Panc1 (cell line): ENCODE measurements around the gene TULP1. TPM values are rescaled to one million over a fixed set of nuclear protein-coding genes. Genes with fewer than 3 reads are reported as not detected.

Experiments used
- ATAC-seq: fragments of 200-7000 bp; cut with Tn5 transposase; 2 replicates; pipeline ENCODE4 v1.9.1; 2020; ENCODE audit warnings: mild to moderate bottlenecking, moderate library complexity
- BruUV-seq: library from RNA; stranded (reverse); fragments of 400-500 nt; replicated peaks from 2 replicates; lab custom pipeline; 2021; lab: Mats Ljungman, UMichigan
- CTCF ChIA-PET: fragments of 300-600 bp; sonication (Branson Sonifier 250); formaldehyde crosslinking; loops from one replicate; lab custom pipeline; 2022; ENCODE audit warnings: antibody characterized with exemption; lab: Charles Lee
- POLR2A ChIA-PET: fragments of 300-600 bp; sonication (Branson Sonifier 250); formaldehyde crosslinking; loops from one replicate; lab custom pipeline; 2022; ENCODE audit warnings: antibody characterized with exemption; lab: Charles Lee
- DNase-seq: peaks from one replicate; pipeline ENCODE4 v3.0.0-alpha.2; 2010; ENCODE audit warnings: low read depth, low spot score
- H3K27ac ChIP-seq: 2 replicates; pipeline ENCODE4 v1.5.1; 2011; ENCODE audit warnings: mild to moderate bottlenecking, low read length, inconsistent platforms
- H3K27me3 ChIP-seq: fragments of 200-500 bp; sonication (Bioruptor generic); 2 replicates; pipeline ENCODE4 v1.6.0; 2014; ENCODE audit warnings: low read length, inconsistent platforms; ENCODE audit not compliant: control insufficient read depth, insufficient read depth
- H3K36me3 ChIP-seq: fragments of 200-500 bp; sonication (Bioruptor generic); 2 replicates; pipeline ENCODE4 v1.5.1; 2014; ENCODE audit warnings: inconsistent platforms, mild to moderate bottlenecking, low read length, moderate library complexity; ENCODE audit not compliant: control insufficient read depth, insufficient read depth
- H3K4me1 ChIP-seq: 2 replicates; pipeline ENCODE4 v1.5.1; 2011; ENCODE audit warnings: inconsistent platforms, mild to moderate bottlenecking, low read length, moderate library complexity; ENCODE audit not compliant: control insufficient read depth, insufficient read depth
- H3K4me3 ChIP-seq, 2 experiments: 2 replicates each; pipeline ENCODE4 v1.5.1; 2011 to 2012; ENCODE audit warnings: low read depth in 2 of 2, low read length in 2 of 2, mild to moderate bottlenecking in 2 of 2, inconsistent platforms in 1 of 2, moderate library complexity in 1 of 2
- H3K9me3 ChIP-seq: fragments of 200-500 bp; sonication (Bioruptor generic); 2 replicates; pipeline ENCODE4 v1.5.1; 2014; ENCODE audit warnings: low read depth, mild to moderate bottlenecking, inconsistent platforms, low read length, moderate library complexity; ENCODE audit not compliant: control insufficient read depth, insufficient read depth
- POLR2AphosphoS5 ChIP-seq: IDR thresholded peaks from 2 replicates; pipeline ENCODE4 v1.6.1; 2012; ENCODE audit warnings: mild to moderate bottlenecking, low read depth, low read length, moderate library complexity
- SIN3A ChIP-seq: IDR thresholded peaks from 2 replicates; pipeline ENCODE4 v1.6.1; 2012; ENCODE audit warnings: low read depth, mild to moderate bottlenecking, low read length, moderate library complexity, borderline replicate concordance; ENCODE audit not compliant: insufficient read depth
- TCF7L2 ChIP-seq: IDR thresholded peaks from 2 replicates; pipeline ENCODE4 v1.6.1; 2011; ENCODE audit warnings: mild to moderate bottlenecking, low read depth, low read length, inconsistent platforms
- in situ Hi-C: cut with HindIII; loops from 2 replicates; pipeline ENCODE4 v1.10.0; 2016; ENCODE audit warnings: low sequenced_read_pairs, low pct_unique_long_range_greater_than_20kb
- intact Hi-C: fragments of 100-400 bp; cut with micrococcal nuclease; formaldehyde crosslinking; loops from one replicate; pipeline ENCODE4 v1.10.0; 2022; ENCODE audit not compliant: unreplicated experiment
- total RNA-seq: library from RNA; stranded (reverse); gene quantifications from one replicate; pipeline ENCODE4 v1.2.1, GENCODE V29; 2021; ENCODE audit not compliant: unreplicated experiment
- TF ChIP-seq, protein P1 (sequence below): fragments of 450-650 bp; IDR thresholded peaks from 2 replicates; pipeline ENCODE4 v1.5.1; 2017; ENCODE audit warnings: mild to moderate bottlenecking
- TF ChIP-seq, protein P2 (sequence below), 2 experiments: IDR thresholded peaks; 2 replicates each; pipeline ENCODE4 v1.6.1; 2011 to 2012; ENCODE audit warnings: low read depth in 2 of 2, control low read depth in 1 of 2, low read length in 1 of 2, mild to moderate bottlenecking in 1 of 2, moderate library complexity in 1 of 2; ENCODE audit not compliant: insufficient read depth in 1 of 2

Gene TULP1
- total RNA-seq, 1 experiment from 2014 or later = not detected

DNA sequence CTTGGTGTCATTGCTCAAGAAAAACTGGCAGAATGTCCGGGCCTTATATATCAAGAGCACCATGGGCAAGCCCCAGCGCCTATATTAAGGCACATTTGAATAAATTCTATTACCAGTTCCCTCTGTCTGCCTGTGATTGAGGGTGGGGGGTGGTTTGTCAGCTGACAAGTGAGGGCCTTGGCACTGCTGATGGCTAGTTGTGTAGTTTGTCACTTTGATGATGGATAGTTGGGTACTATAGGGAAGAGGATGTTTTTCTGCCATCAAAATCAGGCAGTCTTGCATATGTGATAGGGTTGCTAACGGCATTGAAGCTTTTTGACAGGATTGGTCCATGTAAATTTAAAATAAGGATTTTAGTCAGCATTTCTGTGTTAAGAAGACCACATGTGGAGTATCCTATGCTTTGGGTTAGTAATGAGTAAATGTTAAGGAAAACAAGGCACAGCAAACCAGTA lies 42.0 kb downstream of the TULP1 start:
- TF ChIP-seq SIN3A = no peak
- peak; percentile 19; the same call in 1 of the 2 replicates for TF ChIP-seq POLR2AphosphoS5
- TF ChIP-seq, protein P1, sequence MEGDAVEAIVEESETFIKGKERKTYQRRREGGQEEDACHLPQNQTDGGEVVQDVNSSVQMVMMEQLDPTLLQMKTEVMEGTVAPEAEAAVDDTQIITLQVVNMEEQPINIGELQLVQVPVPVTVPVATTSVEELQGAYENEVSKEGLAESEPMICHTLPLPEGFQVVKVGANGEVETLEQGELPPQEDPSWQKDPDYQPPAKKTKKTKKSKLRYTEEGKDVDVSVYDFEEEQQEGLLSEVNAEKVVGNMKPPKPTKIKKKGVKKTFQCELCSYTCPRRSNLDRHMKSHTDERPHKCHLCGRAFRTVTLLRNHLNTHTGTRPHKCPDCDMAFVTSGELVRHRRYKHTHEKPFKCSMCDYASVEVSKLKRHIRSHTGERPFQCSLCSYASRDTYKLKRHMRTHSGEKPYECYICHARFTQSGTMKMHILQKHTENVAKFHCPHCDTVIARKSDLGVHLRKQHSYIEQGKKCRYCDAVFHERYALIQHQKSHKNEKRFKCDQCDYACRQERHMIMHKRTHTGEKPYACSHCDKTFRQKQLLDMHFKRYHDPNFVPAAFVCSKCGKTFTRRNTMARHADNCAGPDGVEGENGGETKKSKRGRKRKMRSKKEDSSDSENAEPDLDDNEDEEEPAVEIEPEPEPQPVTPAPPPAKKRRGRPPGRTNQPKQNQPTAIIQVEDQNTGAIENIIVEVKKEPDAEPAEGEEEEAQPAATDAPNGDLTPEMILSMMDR = no peak
- TF ChIP-seq TCF7L2 = no peak
- TF ChIP-seq, protein P2, sequence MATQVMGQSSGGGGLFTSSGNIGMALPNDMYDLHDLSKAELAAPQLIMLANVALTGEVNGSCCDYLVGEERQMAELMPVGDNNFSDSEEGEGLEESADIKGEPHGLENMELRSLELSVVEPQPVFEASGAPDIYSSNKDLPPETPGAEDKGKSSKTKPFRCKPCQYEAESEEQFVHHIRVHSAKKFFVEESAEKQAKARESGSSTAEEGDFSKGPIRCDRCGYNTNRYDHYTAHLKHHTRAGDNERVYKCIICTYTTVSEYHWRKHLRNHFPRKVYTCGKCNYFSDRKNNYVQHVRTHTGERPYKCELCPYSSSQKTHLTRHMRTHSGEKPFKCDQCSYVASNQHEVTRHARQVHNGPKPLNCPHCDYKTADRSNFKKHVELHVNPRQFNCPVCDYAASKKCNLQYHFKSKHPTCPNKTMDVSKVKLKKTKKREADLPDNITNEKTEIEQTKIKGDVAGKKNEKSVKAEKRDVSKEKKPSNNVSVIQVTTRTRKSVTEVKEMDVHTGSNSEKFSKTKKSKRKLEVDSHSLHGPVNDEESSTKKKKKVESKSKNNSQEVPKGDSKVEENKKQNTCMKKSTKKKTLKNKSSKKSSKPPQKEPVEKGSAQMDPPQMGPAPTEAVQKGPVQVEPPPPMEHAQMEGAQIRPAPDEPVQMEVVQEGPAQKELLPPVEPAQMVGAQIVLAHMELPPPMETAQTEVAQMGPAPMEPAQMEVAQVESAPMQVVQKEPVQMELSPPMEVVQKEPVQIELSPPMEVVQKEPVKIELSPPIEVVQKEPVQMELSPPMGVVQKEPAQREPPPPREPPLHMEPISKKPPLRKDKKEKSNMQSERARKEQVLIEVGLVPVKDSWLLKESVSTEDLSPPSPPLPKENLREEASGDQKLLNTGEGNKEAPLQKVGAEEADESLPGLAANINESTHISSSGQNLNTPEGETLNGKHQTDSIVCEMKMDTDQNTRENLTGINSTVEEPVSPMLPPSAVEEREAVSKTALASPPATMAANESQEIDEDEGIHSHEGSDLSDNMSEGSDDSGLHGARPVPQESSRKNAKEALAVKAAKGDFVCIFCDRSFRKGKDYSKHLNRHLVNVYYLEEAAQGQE (IDR thresholded peaks at IDR 0.05; ENCODE audit: insufficient read depth in 1 of 2, low read depth in 2 of 2, low read length in 1 of 2) = no peak
- intact Hi-C loops = no loop called here
- DNase-seq = no peak
- CTCF ChIA-PET = no interaction called here
- Histone ChIP-seq H3K4me1 (peaks cover 42% of the 10 kb centered on the region), H3K9me3 (no peaks in the 10 kb centered on the region), H3K4me3 (peak overlapping the region; percentile 95), H3K27me3 (no peaks in the 10 kb centered on the region), H3K27ac (peak overlapping the region; percentile 44; the same call in 1 of the 2 replicates), H3K36me3 (peaks cover 30% of the 10 kb centered on the region)
- in situ Hi-C loops = no loop called here
- no peak for ATAC-seq
- no TSS peak for BruUV-seq
- POLR2A ChIA-PET = interaction anchor here (0.7 kb wide), 1 partner anchor 25 kb away, joined by 3 read pairs; no protein-coding TSS in a partner anchor

DNA sequence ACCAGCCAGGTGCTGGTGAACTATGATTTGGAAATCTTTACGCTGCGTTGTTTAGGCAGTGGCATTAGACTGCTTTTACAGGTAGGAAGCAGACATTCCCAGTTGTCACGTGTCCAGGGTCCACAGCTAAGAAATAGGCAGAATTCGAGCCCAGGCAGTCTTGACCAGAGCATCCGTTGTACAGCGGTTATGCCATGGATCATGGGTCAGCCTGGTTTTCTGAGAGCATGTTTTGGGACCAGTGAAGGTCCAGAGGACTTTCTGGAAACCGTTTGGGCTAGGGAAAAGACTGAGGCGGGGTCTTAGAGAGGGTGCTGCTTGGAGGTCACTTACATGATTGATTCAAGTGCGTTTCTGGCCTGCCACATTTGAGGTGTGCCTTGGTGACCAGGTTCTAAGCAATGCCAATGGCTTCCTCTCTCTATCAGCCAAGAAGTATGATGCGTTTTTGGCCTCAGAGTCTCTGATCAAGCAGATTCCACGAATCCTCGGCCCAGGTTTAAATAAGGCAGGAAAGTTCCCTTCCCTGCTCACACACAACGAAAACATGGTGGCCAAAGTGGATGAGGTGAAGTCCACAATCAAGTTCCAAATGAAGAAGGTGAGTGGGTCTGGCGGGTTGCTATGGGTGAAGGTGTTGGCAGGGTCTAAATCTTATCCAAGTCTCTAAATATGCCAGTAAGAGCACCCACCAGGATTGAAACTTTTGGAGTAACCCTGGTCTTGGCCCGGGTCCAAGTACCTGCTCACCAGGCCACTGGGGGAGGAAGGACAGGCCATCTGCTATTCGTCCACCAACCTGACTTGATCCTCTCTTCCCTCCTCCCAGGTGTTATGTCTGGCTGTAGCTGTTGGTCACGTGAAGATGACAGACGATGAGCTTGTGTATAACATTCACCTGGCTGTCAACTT lies 42.7 kb downstream of the TULP1 start:
- CTCF ChIA-PET = no interaction called here
- DNase-seq = no peak
- peaks cover 30% of the 10 kb centered on the region for H3K36me3 ChIP-seq
- POLR2A ChIA-PET = no interaction called here
- intact Hi-C loops = no loop called here
- no peaks in the 10 kb centered on the region for H3K9me3 ChIP-seq
- no peaks in the 10 kb centered on the region for H3K27me3 ChIP-seq
- peak overlapping the region; percentile 85 for H3K27ac ChIP-seq
- in situ Hi-C loops = no loop called here
- TF ChIP-seq, protein P2 (IDR thresholded peaks at IDR 0.05; ENCODE audit: insufficient read depth in 1 of 2, low read depth in 2 of 2, low read length in 1 of 2) = no peak
- 0 out of 2 replicates have a peak, but pooled peaks have one; percentile 48 for TF ChIP-seq SIN3A
- peaks cover 42% of the 10 kb centered on the region for H3K4me1 ChIP-seq
- no peak for ATAC-seq
- TSS peak; percentile 86 for BruUV-seq
- peak overlapping the region; percentile 95 for H3K4me3 ChIP-seq
